ENCODE results near the gene PSME3IP1. TPM values are rescaled to one million over a fixed set of nuclear protein-coding genes. Genes with fewer than 3 reads are reported as not detected.

Gene PSME3IP1
- polyA plus RNA-seq, 1 donor (not counting 4 experiments of a cell fraction or from before 2014, with no cell fraction given) = 75.7 TPM

DNA sequence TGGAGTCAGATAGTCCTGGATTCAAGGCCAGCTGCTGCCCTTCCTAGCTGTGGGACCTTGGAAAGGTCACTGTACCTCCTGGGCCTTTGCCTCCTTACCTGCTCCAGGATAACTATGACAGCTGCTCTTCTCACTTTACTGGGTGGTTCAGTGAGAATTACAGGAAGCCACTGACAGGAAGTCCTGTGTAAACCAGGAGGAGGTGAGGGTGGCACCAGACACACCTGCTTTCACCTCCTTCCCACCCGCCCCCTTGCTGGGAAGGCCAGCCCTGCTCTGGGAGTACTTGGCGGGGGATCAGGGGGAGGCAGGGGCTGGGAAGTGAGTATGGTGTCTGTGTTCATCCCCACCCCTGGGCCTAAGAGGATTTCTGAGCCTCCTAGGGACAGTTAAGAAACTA lies 50.9 kb downstream of the PSME3IP1 start:
- dilution Hi-C loops (cut with MboI; ENCODE audit: extremely low pct_ligation_motif_present, low sequenced_read_pairs) = no loop called here
- Histone ChIP-seq H3K27me3 (ENCODE audit: control insufficient read depth, extremely low read depth, insufficient read depth, low read length) (no peaks in the 10 kb centered on the region), H3K9ac (ENCODE audit: control insufficient read depth, extremely low read depth, insufficient read depth, low read length) (no peak overlapping the region), H3K27ac (ENCODE audit: control insufficient read depth, insufficient read depth, low read length) (no peak overlapping the region), H3K9me1 (ENCODE audit: control insufficient read depth, extremely low read depth, insufficient read depth, low read length) (no peaks in the 10 kb centered on the region), H3K79me2 (ENCODE audit: control insufficient read depth, insufficient read depth, low read length) (no peaks in the 10 kb centered on the region), H3K4me2 (ENCODE audit: control insufficient read depth, extremely low read depth, insufficient read depth, low read depth, low read length) (no peak overlapping the region), H3K36me3 (ENCODE audit: control insufficient read depth in 2 of 2, extremely low read depth in 1 of 2, insufficient read depth in 2 of 2, low read length in 2 of 2) (peaks cover 0 to 1% of the 10 kb centered on the region in 2 experiments), H3K4me3 (ENCODE audit: control insufficient read depth in 2 of 3, extremely low read depth in 1 of 3, insufficient read depth in 2 of 3, low read depth in 1 of 3, low read length in 3 of 3) (no peak overlapping the region), H3K4me1 (ENCODE audit: control insufficient read depth, extremely low read depth, insufficient read depth, low read length) (peaks cover 4% of the 10 kb centered on the region), H4K20me1 (ENCODE audit: control insufficient read depth, extremely low read depth, insufficient read depth, low read length) (no peaks in the 10 kb centered on the region), H3K9me3 (ENCODE audit: control insufficient read depth, low read depth, low read length) (no peaks in the 10 kb centered on the region), H2AFZ (ENCODE audit: control insufficient read depth, low read length) (no peak overlapping the region)
- FAIRE-seq (no peak), DNase-seq (ENCODE audit: low read depth, low spot score) (no peak)
- TF ChIP-seq, protein P1, sequence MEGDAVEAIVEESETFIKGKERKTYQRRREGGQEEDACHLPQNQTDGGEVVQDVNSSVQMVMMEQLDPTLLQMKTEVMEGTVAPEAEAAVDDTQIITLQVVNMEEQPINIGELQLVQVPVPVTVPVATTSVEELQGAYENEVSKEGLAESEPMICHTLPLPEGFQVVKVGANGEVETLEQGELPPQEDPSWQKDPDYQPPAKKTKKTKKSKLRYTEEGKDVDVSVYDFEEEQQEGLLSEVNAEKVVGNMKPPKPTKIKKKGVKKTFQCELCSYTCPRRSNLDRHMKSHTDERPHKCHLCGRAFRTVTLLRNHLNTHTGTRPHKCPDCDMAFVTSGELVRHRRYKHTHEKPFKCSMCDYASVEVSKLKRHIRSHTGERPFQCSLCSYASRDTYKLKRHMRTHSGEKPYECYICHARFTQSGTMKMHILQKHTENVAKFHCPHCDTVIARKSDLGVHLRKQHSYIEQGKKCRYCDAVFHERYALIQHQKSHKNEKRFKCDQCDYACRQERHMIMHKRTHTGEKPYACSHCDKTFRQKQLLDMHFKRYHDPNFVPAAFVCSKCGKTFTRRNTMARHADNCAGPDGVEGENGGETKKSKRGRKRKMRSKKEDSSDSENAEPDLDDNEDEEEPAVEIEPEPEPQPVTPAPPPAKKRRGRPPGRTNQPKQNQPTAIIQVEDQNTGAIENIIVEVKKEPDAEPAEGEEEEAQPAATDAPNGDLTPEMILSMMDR (optimal IDR thresholded peaks at IDR 0.05 in 1 of 3, IDR thresholded peaks at IDR 0.05 in 1 of 3, conservative IDR thresholded peaks at IDR 0.05 in 1 of 3; ENCODE audit: extremely low read depth in 1 of 3, insufficient read depth in 2 of 3, low read length in 3 of 3) = no peak
- no peak for TF ChIP-seq EZH2 (IDR thresholded peaks at IDR 0.05; ENCODE audit: low read length)

DNA sequence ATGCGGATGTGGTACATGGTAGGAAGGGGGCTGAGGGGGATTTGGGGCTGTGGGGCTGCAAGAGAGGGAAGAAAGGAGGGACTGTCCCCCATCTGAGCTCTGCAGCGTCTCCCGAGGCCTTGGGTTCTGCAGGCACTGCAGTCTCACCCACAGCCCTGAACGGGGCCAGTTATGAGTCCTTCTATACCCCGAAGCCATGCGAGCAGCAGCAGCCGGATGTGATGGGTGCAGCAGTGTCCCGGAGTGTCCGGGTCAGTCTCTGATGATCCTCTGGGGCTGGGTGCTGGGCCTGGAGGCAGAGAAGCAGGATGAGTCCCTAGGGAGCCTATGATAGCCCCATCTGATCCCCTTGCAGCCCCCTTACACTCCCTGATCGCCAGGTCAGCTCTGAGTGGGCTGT lies 52.0 kb downstream of the PSME3IP1 start:
- Histone ChIP-seq H3K4me2 (ENCODE audit: control insufficient read depth, extremely low read depth, insufficient read depth, low read depth, low read length) (no peak overlapping the region), H3K27ac (ENCODE audit: control insufficient read depth, insufficient read depth, low read length) (no peak overlapping the region), H3K27me3 (ENCODE audit: control insufficient read depth, extremely low read depth, insufficient read depth, low read length) (no peaks in the 10 kb centered on the region), H3K9me3 (ENCODE audit: control insufficient read depth, low read depth, low read length) (no peaks in the 10 kb centered on the region), H3K79me2 (ENCODE audit: control insufficient read depth, insufficient read depth, low read length) (no peaks in the 10 kb centered on the region), H3K4me1 (ENCODE audit: control insufficient read depth, extremely low read depth, insufficient read depth, low read length) (no peaks in the 10 kb centered on the region), H2AFZ (ENCODE audit: control insufficient read depth, low read length) (no peak overlapping the region), H3K9me1 (ENCODE audit: control insufficient read depth, extremely low read depth, insufficient read depth, low read length) (no peaks in the 10 kb centered on the region), H3K9ac (ENCODE audit: control insufficient read depth, extremely low read depth, insufficient read depth, low read length) (no peak overlapping the region), H4K20me1 (ENCODE audit: control insufficient read depth, extremely low read depth, insufficient read depth, low read length) (no peaks in the 10 kb centered on the region), H3K4me3 (ENCODE audit: control insufficient read depth in 2 of 3, extremely low read depth in 1 of 3, insufficient read depth in 2 of 3, low read depth in 1 of 3, low read length in 3 of 3) (no peak overlapping the region), H3K36me3 (ENCODE audit: control insufficient read depth in 2 of 2, extremely low read depth in 1 of 2, insufficient read depth in 2 of 2, low read length in 2 of 2) (peaks cover 0 to 1% of the 10 kb centered on the region in 2 experiments)
- dilution Hi-C loops (cut with MboI; ENCODE audit: extremely low pct_ligation_motif_present, low sequenced_read_pairs) = no loop called here
- no peak for FAIRE-seq
- TF ChIP-seq, protein P1 (optimal IDR thresholded peaks at IDR 0.05 in 1 of 3, IDR thresholded peaks at IDR 0.05 in 1 of 3, conservative IDR thresholded peaks at IDR 0.05 in 1 of 3; ENCODE audit: extremely low read depth in 1 of 3, insufficient read depth in 2 of 3, low read length in 3 of 3) = no peak
- no peak for TF ChIP-seq EZH2 (IDR thresholded peaks at IDR 0.05; ENCODE audit: low read length)
- DNase-seq (ENCODE audit: low read depth, low spot score) = no peak
